OCI-LY7 (cell line): ENCODE measurements around the gene LPP. TPM values are rescaled to one million over a fixed set of nuclear protein-coding genes. Genes with fewer than 3 reads are reported as not detected.

ENCODE experiments used
- BruUV-seq: library from RNA; stranded (reverse); fragments of 400-500 nt; replicated peaks from 2 replicates; lab custom pipeline; 2021; lab: Mats Ljungman, UMichigan
- CTCF ChIA-PET: fragments of 300-600 bp; sonication (Branson Sonifier 250); formaldehyde crosslinking; loops from one replicate; lab custom pipeline; 2022; ENCODE audit warnings: antibody characterized with exemption; ENCODE audit not compliant: unreplicated experiment; lab: Charles Lee
- POLR2A ChIA-PET: fragments of 300-600 bp; sonication (Branson Sonifier 250); formaldehyde crosslinking; loops from one replicate; lab custom pipeline; 2022; ENCODE audit warnings: antibody characterized with exemption; lab: Charles Lee
- DNase-seq: peaks from one replicate; pipeline ENCODE4 v3.0.0-alpha.2; 2015; ENCODE audit warnings: low spot score
- H2AFZ ChIP-seq: fragments of 200-600 bp; sonication (generic), shearing (Covaris generic); 2 replicates; pipeline ENCODE4 v1.6.1; 2014; ENCODE audit warnings: mild to moderate bottlenecking, antibody characterized with exemption, low read length, moderate library complexity
- H3K27ac ChIP-seq: fragments of 200-600 bp; sonication (generic); 2 replicates; pipeline ENCODE4 v1.5.1; 2014; ENCODE audit warnings: mixed run types, low read depth, mild to moderate bottlenecking, moderate library complexity, low read length, inconsistent platforms; ENCODE audit not compliant: poor library complexity, severe bottlenecking
- H3K36me3 ChIP-seq: fragments of 200-600 bp; sonication (generic); 2 replicates; pipeline ENCODE4 v1.6.1; 2014; ENCODE audit warnings: mild to moderate bottlenecking, antibody characterized with exemption, low read length, moderate library complexity, mixed read lengths; ENCODE audit not compliant: insufficient read depth
- H3K4me1 ChIP-seq: fragments of 200-600 bp; sonication (generic); 2 replicates; pipeline ENCODE4 v1.5.1; 2014; ENCODE audit warnings: mild to moderate bottlenecking, low read length; ENCODE audit not compliant: insufficient read depth, poor library complexity, severe bottlenecking
- H3K4me2 ChIP-seq: fragments of 200-600 bp; sonication (generic); 2 replicates; pipeline ENCODE4 v1.6.1; 2014; ENCODE audit warnings: mild to moderate bottlenecking, low read length
- H3K4me3 ChIP-seq: fragments of 200-600 bp; sonication (generic); 2 replicates; pipeline ENCODE4 v1.5.1; 2014; ENCODE audit warnings: mild to moderate bottlenecking, low read depth, low read length; ENCODE audit not compliant: poor library complexity, severe bottlenecking
- H3K79me2 ChIP-seq: fragments of 200-600 bp; sonication (generic); 2 replicates; pipeline ENCODE4 v1.6.1; 2016; ENCODE audit warnings: low read depth, mild to moderate bottlenecking, low read length, moderate library complexity, mixed read lengths; ENCODE audit not compliant: insufficient read depth
- H3K9me2 ChIP-seq: fragments of 200-600 bp; sonication (generic); 2 replicates; pipeline ENCODE4 v1.6.1; 2016; ENCODE audit warnings: mild to moderate bottlenecking, low read length, mixed read lengths; ENCODE audit not compliant: insufficient read depth
- H3K9me3 ChIP-seq: fragments of 200-600 bp; sonication (generic); 2 replicates; pipeline ENCODE4 v1.6.1; 2014; ENCODE audit warnings: mild to moderate bottlenecking, mixed run types, low read length, mixed read lengths
- H4K20me1 ChIP-seq: fragments of 200-600 bp; sonication (generic); 2 replicates; pipeline ENCODE4 v1.6.1; 2014; ENCODE audit warnings: mild to moderate bottlenecking, antibody characterized with exemption, low read length, moderate library complexity, mixed read lengths; ENCODE audit not compliant: insufficient read depth
- EZH2phosphoT487 ChIP-seq: fragments of 200-600 bp; sonication (generic); IDR thresholded peaks from 2 replicates; pipeline ENCODE4 v1.6.1; 2018; ENCODE audit warnings: low read depth, borderline replicate concordance, mild to moderate bottlenecking, mixed run types, antibody characterized with exemption, low read length, moderate library complexity, mixed read lengths
- intact Hi-C: fragments of 100-400 bp; cut with micrococcal nuclease; formaldehyde crosslinking; loops from one replicate; pipeline ENCODE4 v1.10.0; 2022; ENCODE audit not compliant: unreplicated experiment
- total RNA-seq, 2 experiments: library from RNA; depleted of rRNA in 1 of 2; stranded (reverse); fragments of >200 nt in 1 of 2; shearing (Covaris generic) in 1 of 2; gene quantifications; 2 replicates each; pipeline ENCODE4 v1.2.3, GENCODE V29; 2014 to 2022
- TF ChIP-seq, protein P1 (sequence below): fragments of 200-600 bp; sonication (generic); conservative IDR thresholded peaks from 2 replicates; pipeline ENCODE4 v1.5.1; 2014; ENCODE audit warnings: mild to moderate bottlenecking, antibody characterized with exemption, low read length, moderate library complexity, mixed read lengths

Gene LPP
- total RNA-seq, 2 experiments from 2014 or later, result 10.9 to 119 TPM

- H3K4me3 ChIP-seq, result no peak overlapping the region
- H3K9me2 ChIP-seq, result no peaks in the 10 kb centered on the region
- H3K27ac ChIP-seq, result no peak overlapping the region
- H4K20me1 ChIP-seq, result no peaks in the 10 kb centered on the region
- ChIA-PET POLR2A (interaction anchor here (0.5 to 1.7 kb wide), 4 partner anchors 11 to 283 kb away, joined by 3 to 7 read pairs (median 3); no protein-coding TSS in a partner anchor), CTCF (no interaction called here)
- no peak for DNase-seq
- H3K4me2 ChIP-seq, result no peak overlapping the region
- BruUV-seq, result no TSS peak
- H3K79me2 ChIP-seq, result no peaks in the 10 kb centered on the region
- no peaks in the 10 kb centered on the region for H3K9me3 ChIP-seq
- intact Hi-C loops, result no loop called here
- H3K4me1 ChIP-seq, result peaks cover 29% of the 10 kb centered on the region
- no peaks in the 10 kb centered on the region; the same call in 1 of the 2 replicates for H3K36me3 ChIP-seq
- TF ChIP-seq EZH2phosphoT487, result no peak
- TF ChIP-seq, protein P1, sequence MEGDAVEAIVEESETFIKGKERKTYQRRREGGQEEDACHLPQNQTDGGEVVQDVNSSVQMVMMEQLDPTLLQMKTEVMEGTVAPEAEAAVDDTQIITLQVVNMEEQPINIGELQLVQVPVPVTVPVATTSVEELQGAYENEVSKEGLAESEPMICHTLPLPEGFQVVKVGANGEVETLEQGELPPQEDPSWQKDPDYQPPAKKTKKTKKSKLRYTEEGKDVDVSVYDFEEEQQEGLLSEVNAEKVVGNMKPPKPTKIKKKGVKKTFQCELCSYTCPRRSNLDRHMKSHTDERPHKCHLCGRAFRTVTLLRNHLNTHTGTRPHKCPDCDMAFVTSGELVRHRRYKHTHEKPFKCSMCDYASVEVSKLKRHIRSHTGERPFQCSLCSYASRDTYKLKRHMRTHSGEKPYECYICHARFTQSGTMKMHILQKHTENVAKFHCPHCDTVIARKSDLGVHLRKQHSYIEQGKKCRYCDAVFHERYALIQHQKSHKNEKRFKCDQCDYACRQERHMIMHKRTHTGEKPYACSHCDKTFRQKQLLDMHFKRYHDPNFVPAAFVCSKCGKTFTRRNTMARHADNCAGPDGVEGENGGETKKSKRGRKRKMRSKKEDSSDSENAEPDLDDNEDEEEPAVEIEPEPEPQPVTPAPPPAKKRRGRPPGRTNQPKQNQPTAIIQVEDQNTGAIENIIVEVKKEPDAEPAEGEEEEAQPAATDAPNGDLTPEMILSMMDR, result no peak
- H2AFZ ChIP-seq, result no peak overlapping the region
Measured at GRCh38 chr3:188272481-188273372, 118.8 kb downstream of the LPP start.

DNA sequence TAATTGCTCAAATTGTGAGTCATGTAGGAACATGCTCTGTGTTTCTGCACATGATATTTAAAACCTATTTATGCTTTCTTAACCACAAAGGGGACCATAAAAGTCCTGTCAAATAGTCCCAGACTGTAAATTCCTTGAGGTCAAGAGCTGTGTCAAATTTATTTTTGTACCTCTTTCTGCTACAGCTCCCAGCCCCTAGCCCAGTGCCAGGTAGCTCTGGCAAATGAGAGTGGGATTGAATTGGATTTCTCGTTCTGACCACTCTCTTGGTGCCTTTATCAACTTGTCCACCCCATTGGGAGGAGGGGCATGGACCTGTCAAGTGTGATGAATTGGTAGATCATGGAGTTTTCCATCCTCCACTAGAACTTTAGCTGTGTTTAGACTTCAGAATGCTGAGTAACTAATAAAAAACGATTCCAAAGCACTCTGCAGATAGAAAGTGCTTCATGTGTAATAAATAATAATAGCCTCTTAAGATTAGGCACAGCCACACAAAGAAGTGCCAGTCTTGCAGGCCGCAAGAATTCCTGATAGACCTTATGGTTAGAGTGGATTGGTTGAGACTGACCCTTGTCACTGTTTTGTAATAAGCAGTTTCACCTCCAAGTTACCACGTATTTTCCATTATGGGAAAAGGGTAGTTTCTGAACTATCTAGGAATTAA, 120.4 kb downstream of the LPP start:
- DNase-seq, result no peak
- CTCF ChIA-PET, result no interaction called here
- no peaks in the 10 kb centered on the region for H3K79me2 ChIP-seq
- intact Hi-C loops, result no loop called here
- TF ChIP-seq, protein P1, result no peak
- no peak for TF ChIP-seq EZH2phosphoT487
- no peaks in the 10 kb centered on the region for H4K20me1 ChIP-seq
- no peaks in the 10 kb centered on the region for H3K9me2 ChIP-seq
- H2AFZ ChIP-seq, result no peak overlapping the region
- no peaks in the 10 kb centered on the region; the same call in 1 of the 2 replicates for H3K36me3 ChIP-seq
- H3K27ac ChIP-seq, result no peak overlapping the region
- peaks cover 27% of the 10 kb centered on the region for H3K4me1 ChIP-seq
- H3K4me3 ChIP-seq, result no peak overlapping the region
- no peak overlapping the region for H3K4me2 ChIP-seq
- H3K9me3 ChIP-seq, result no peaks in the 10 kb centered on the region
- POLR2A ChIA-PET, result interaction anchor here (0.7 to 1.2 kb wide), 5 partner anchors 9 to 55 kb away, joined by 3 to 6 read pairs (median 4); no protein-coding TSS in a partner anchor
- BruUV-seq, result no TSS peak
